Calu3 (cell line): Measurements from ENCODE around the gene SEMA6D. TPM values are rescaled to one million over a fixed set of nuclear protein-coding genes. Genes with fewer than 3 reads are reported as not detected.

Source experiments
- BruUV-seq: library from RNA; stranded (reverse); fragments of 400-500 nt; replicated peaks from 2 replicates; lab custom pipeline; 2021; lab: Mats Ljungman, UMichigan
- CTCF ChIA-PET: fragments of 300-600 bp; sonication (Branson Sonifier 250); formaldehyde crosslinking; loops from one replicate; lab custom pipeline; 2022; ENCODE audit warnings: antibody characterized with exemption; lab: Charles Lee
- DNase-seq: peaks from one replicate; pipeline ENCODE4 v3.0.0; 2022
- H3K27ac Mint-ChIP-seq: one replicate; pipeline ENCODE4 v1.8.0; 2022; ENCODE audit warnings: mixed read lengths; ENCODE audit not compliant: unreplicated experiment
- H3K27me3 Mint-ChIP-seq: one replicate; pipeline ENCODE4 v1.8.0; 2022; ENCODE audit warnings: mixed read lengths; ENCODE audit not compliant: unreplicated experiment
- H3K36me3 Mint-ChIP-seq: one replicate; pipeline ENCODE4 v1.8.0; 2022; ENCODE audit warnings: mild to moderate bottlenecking, moderate library complexity, mixed read lengths; ENCODE audit not compliant: insufficient read depth, unreplicated experiment
- H3K4me1 Mint-ChIP-seq: one replicate; pipeline ENCODE4 v1.8.0; 2022; ENCODE audit warnings: mild to moderate bottlenecking, low read depth, mixed read lengths; ENCODE audit not compliant: unreplicated experiment
- H3K4me3 Mint-ChIP-seq: one replicate; pipeline ENCODE4 v1.8.0; 2022; ENCODE audit warnings: mild to moderate bottlenecking, low read depth, moderate library complexity, mixed read lengths; ENCODE audit not compliant: unreplicated experiment
- H3K9me3 Mint-ChIP-seq: one replicate; pipeline ENCODE4 v1.8.0; 2022; ENCODE audit warnings: low read depth, mixed read lengths; ENCODE audit not compliant: unreplicated experiment
- CTCF ChIP-seq: fragments of 200-600 bp; IDR thresholded peaks from one replicate; pipeline ENCODE4 v1.8.0; 2022; ENCODE audit warnings: antibody characterized with exemption; ENCODE audit not compliant: unreplicated experiment
- intact Hi-C: fragments of 100-400 bp; cut with micrococcal nuclease; formaldehyde crosslinking; loops from one replicate; pipeline ENCODE4 v1.10.0; 2022; ENCODE audit not compliant: unreplicated experiment
- total RNA-seq: library from RNA; stranded (reverse); gene quantifications from 2 replicates; pipeline ENCODE4 v1.2.3, GENCODE V29; 2022

Gene SEMA6D
- total RNA-seq, 1 experiment from 2014 or later = not detected

DNA sequence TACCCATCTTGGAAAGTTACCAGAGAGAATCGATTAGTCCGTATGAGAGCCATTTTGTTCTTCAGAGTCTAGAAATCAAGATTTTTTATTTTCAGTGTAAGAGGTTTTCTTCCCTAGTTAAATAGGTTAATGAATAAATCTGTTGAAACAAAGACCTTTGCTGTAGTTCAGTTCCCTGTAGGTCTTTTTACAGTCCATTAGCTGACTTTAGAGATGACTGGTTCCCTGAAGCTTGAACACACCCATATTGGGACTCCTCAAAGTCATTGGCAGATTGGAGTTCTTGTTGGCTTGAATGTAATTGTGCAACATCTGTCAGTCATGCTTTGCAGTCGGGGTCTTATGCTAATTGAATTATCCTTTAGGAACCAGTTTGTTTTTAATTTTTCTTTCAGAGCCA is 45.3 kb downstream of the SEMA6D start:
- CTCF ChIA-PET = no interaction called here
- Mint-ChIP-seq H3K4me1 (no peaks in the 10 kb centered on the region), H3K27me3 (no peaks in the 10 kb centered on the region), H3K27ac (no peak overlapping the region), H3K9me3 (peaks cover 9% of the 10 kb centered on the region), H3K4me3 (no peak overlapping the region), H3K36me3 (no peaks in the 10 kb centered on the region)
- no peak for TF ChIP-seq CTCF
- BruUV-seq = no TSS peak
- intact Hi-C loops = no loop called here
- DNase-seq = no peak

- no peak for DNase-seq
- peaks cover 9% of the 10 kb centered on the region for H3K9me3 Mint-ChIP-seq
- no peaks in the 10 kb centered on the region for H3K36me3 Mint-ChIP-seq
- BruUV-seq = no TSS peak
- no peak overlapping the region for H3K4me3 Mint-ChIP-seq
- H3K27me3 Mint-ChIP-seq = no peaks in the 10 kb centered on the region
- H3K27ac Mint-ChIP-seq = no peak overlapping the region
- CTCF ChIA-PET = no interaction called here
- TF ChIP-seq CTCF = no peak
- intact Hi-C loops = no loop called here
- no peaks in the 10 kb centered on the region for H3K4me1 Mint-ChIP-seq
Measured at GRCh38 chr15:47764666-47765065, 47.4 kb downstream of the SEMA6D start.

- DNase-seq = no peak
- intact Hi-C loops = no loop called here
- no peak for TF ChIP-seq CTCF
- H3K36me3 Mint-ChIP-seq = no peaks in the 10 kb centered on the region
- H3K4me1 Mint-ChIP-seq = no peaks in the 10 kb centered on the region
- no peaks in the 10 kb centered on the region for H3K27me3 Mint-ChIP-seq
- no peak overlapping the region for H3K27ac Mint-ChIP-seq
- peaks cover 10% of the 10 kb centered on the region for H3K9me3 Mint-ChIP-seq
- H3K4me3 Mint-ChIP-seq = no peak overlapping the region
- BruUV-seq = no TSS peak
- CTCF ChIA-PET = no interaction called here
Measured at GRCh38 chr15:47766406-47766805, 49.1 kb downstream of the SEMA6D start.

DNA sequence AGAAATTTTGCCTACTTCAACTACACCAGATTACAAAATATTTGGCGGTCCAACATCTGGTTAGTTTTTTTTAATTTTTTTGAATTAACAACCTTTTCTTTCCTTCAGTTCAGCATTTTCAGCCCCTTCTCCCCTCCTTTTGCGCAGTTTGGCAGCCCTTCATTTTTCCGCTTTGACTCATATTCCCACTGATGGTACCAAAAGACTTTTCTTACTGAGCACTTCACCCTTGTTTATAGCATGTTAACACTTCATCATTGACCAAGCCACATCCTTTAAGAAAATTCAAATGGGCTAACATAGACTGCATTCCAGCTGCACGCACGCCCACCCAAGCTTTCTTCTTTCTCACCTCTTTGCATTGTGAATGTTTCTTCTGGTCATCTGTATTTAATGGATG is 49.7 kb downstream of the SEMA6D start:
- Mint-ChIP-seq H3K36me3 (no peaks in the 10 kb centered on the region), H3K27me3 (no peaks in the 10 kb centered on the region), H3K4me1 (no peaks in the 10 kb centered on the region), H3K4me3 (no peak overlapping the region), H3K9me3 (peaks cover 10% of the 10 kb centered on the region), H3K27ac (no peak overlapping the region)
- CTCF ChIA-PET = interaction anchor here (0.9 kb wide), 1 partner anchor 113 kb away, joined by 3 read pairs; no protein-coding TSS in a partner anchor
- BruUV-seq = no TSS peak
- no peak for DNase-seq
- intact Hi-C loops = no loop called here
- no peak for TF ChIP-seq CTCF
